ENCODE measurements around the gene UBTF.

The UBTF gene, protein sequence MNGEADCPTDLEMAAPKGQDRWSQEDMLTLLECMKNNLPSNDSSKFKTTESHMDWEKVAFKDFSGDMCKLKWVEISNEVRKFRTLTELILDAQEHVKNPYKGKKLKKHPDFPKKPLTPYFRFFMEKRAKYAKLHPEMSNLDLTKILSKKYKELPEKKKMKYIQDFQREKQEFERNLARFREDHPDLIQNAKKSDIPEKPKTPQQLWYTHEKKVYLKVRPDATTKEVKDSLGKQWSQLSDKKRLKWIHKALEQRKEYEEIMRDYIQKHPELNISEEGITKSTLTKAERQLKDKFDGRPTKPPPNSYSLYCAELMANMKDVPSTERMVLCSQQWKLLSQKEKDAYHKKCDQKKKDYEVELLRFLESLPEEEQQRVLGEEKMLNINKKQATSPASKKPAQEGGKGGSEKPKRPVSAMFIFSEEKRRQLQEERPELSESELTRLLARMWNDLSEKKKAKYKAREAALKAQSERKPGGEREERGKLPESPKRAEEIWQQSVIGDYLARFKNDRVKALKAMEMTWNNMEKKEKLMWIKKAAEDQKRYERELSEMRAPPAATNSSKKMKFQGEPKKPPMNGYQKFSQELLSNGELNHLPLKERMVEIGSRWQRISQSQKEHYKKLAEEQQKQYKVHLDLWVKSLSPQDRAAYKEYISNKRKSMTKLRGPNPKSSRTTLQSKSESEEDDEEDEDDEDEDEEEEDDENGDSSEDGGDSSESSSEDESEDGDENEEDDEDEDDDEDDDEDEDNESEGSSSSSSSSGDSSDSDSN
- 166 to 232 (median 215) reads per million in 4 donors for total RNA-seq

DNA sequence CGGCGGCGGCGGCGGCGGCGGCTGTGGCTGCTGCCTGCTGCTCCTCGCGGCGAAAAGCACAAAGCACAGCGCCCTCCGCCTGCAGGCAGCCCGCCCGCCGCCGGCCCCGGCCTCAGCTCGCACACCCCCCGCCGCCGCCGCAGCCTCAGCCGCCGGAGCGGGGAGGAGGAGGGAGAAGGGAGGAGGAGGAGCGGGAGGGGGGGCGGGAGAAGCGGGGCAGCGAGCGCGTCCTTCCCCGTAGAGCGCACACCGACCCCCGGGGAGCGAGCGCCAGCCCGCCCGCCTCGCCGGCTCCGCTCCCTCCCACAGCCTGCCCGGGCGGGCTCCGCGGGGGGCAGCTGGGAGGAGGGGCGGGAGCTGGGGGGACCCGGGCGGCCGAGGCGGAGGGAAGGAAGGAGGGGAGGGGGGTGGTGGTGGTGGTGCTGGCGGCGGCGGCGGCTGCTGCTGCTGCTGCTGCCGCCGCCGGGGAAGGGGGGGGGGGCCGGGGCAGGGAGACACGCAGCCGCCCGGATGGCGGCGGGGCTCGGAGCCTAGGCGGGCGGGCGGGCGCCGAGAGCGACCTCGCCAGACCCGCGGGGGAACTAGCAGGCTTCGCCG is at the start of gene UBTF:
Gene UBTF (minus strand): TSS at position 60 of the 597 bp plus-strand sequence. CDS start 1,446 bp downstream, outside the sequence.
- DNase-seq = peak; percentile 58 to 77 (median 66)

DNA sequence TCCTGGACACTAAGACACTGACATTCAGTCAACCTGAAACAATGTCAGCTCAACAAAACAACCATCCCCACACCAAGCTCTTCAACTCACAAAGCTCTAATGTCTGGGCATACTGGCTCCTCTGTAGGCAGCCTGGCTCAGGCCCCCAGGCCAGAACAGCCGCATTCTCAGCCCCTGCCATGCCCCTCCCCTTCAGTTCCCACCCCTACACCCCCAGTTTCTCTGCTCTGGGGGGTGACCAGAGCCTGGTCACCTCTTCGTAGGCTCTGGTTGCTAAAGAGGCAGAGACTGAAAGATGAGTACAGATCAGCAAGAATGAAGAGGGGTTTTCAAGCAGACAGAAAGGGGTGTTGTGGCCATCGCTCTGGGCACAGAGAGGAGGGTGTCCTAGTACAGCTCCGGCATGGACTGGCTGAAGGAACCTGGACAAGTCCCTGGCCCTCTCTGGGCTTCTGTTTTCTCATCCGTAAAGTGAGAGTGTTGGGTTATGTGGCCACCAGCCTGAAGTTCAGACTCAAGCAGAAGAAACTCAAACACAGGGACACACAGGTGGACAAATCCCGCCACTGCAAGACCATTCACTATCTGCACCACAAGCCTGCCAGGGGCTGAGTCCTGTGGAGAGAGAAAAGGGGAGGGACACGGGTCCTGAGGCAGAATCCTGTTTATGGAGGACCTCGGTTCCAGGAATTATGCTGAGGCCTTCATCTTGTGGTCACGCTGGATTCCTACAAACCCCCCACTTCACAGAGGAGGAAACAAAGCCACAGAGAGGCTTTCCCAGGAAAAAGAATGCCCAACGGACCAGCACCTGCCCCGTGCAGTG is 49.4 kb upstream of the UBTF start:
- DNase-seq = no peak

DNA sequence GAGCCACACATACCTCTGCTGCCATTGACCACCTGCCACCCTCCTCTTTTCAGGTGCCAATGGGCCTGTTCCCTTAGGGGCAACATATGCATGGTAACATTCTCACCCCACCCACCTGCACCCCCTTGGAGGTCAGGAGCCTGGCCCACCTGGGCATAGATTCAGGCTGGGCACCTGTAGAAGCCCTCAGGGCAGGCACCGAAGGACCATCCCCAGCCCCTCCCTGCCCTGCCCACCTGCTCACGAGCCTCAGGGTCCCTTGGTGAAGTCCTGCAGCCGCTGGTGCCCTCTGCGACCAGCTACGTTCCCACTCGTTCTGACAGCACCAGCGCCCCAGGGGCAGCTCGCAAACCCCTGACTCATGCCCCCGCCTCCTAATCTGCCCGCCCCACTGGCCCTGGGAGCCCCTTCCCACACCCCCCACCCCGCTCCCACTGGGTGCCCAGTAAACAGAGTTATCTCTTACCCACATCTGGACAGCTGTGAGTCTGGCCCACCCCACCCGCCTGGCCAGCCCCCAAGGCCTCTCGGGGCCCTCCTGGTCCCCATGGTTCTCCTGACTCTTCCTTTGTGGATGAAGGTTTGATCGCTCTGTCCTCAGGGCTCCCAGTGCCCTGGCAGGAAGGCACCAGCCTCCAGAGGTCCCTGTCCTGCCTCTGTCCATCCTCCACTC is 48.5 kb upstream of the UBTF start, which contains the start of gene SLC4A1:
Gene SLC4A1 (minus strand): TSS at position 318 of the 673 bp plus-strand sequence. CDS start 5,269 bp downstream, outside the sequence.
- DNase-seq = no peak

DNA sequence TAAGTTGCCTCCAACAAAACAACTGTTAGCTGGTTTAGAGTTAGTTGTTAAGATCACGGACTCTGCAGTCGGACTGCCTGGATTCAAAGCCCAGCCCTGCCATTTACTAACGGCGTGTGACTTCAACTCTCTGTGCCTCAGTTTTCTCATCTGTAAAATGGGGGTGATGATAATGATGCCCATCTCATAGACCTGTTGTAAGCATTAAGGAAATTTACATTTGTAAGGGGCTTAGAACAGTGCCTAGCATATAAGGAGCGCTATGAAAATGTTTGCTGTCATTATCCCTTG is 47.6 kb upstream of the UBTF start:
- no peak for DNase-seq

DNA sequence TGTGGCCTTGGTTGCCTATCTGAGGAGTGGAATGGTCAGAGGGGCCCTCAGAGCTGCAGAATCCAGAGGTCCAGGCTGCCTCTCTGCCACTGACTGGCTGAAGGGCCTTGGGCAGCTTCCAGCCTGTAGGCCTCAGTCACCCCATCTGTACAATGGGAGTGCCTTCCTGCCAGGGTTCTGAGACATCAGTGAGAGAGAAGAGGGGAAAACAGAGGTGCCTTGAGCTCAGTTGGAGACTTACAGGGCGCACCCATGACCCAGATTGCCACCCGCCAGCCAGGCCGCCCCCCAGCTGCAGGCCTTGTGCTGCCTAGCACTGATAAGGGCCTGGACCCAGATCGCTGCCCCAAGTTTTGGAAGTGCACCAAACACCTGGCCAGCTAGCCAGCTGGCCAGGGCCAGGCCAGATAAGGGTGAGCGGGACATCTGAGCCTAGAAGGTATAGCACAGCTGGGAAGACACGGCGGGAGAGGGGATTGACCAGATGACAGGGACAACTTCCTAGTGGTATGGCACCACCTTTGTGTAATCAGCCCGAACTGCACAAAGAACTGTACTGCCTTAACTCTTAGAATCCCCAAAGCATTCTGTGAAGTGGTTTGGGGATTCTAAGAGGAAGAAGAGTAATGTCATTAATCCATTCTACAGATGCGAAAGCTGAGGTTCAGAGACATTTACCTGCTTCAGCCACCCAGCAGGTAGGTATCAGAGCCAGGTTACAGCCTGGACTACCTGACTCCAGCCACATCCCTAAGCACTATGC is 47.1 kb upstream of the UBTF start:
- DNase-seq = no peak

DNA sequence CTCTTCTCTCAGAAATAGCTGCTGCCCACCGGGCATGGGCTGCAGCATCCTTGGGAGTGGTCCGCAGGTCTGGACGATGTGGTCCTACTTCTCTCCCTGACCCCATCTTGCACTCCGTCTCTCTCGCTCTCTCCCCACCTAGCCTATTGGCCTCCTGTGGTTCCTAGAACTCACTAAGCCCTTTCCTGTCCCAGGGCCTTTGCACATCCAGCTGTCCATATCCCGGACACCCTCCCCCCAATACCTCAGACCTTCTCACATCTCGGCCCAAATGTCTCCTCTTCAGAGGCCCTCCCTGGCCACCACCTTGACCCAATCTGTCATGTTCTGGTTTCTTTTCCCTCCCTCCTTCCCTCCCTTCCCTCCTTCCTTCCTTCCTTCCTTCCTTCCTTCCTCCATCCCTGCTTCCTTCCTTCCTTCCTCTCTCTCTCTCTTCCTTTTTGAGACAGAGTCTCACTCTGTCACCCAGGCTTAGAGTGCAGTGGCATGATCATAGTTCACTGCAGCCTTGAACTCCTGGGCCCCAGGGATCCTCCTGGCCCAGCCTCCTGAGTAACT is 43.9 kb upstream of the UBTF start:
- DNase-seq = no peak

DNA sequence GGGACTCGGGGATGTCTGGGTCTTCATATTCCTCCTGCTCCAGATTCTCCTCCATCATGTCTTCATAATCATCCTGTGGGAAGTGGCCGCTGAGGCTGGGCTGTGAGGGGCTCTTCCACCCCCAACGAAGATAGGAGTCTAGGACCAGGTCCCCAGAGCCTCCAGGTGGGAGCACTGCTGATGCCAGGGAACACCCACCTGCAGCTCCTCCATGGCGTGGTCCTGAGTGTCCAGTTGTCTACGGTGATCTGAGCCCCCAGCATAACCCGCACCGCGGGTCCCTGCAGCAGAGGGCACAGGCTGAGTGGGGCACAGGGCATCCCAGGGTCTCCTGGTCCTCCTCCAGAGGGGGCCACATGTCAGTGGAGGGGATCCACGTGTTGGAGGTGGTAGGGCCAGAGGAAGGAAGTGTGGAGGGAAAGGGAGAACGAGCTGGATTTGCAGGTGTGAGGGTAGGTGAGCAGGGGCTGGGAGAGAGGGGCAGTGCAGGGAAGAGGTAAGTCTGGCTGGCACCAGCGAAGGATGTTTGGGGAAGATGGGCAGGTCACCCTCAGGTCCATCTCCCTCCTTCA is 43.3 kb upstream of the UBTF start:
- DNase-seq = no peak

DNA sequence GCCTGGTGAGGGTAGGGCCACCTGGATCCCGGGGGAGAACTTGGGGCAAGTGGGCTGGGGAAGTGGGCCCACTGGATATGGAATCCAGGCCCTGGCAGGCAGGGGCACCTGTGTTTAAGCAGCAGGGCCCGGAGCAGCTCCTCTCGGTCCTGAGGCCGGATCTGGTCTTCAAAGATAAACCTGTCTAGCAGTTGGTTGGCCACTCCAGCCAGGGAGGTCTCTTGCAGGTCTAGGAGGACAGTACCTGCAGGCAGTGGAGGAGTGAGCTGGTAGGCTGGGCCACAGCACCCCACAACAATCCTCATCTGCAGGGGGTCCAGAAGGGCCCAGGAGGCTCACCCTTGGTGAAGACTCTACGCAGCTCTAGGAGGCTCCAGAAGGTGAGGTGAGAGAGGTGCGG is 40.8 kb upstream of the UBTF start:
- no peak for DNase-seq

DNA sequence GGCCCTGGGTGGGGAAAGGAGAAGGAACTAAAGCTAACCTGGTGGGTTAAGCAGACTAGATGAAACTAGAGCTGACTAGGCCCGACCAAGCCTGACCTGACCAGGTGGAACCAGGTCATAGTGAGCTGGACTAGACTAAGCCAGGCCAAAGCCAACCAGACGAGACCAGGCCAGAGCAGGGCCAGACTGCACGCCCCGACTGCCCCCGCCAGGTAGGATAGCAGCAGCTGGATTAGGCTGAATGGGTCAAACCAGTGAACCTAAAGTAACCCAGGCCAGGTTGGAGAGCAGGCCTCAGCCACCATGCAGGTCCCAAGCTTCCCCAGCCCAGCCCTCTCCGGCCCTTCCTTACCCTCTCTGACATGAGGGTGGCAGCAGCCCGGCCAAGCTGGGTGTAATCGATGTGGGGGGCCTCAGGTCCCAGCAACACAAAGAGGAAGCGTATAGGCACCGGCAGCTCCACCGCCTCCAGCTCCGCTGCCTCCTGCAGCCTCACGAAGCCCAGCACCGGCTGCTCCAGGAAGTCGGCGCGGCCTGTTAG is 39.4 kb upstream of the UBTF start:
- DNase-seq = no peak

DNA sequence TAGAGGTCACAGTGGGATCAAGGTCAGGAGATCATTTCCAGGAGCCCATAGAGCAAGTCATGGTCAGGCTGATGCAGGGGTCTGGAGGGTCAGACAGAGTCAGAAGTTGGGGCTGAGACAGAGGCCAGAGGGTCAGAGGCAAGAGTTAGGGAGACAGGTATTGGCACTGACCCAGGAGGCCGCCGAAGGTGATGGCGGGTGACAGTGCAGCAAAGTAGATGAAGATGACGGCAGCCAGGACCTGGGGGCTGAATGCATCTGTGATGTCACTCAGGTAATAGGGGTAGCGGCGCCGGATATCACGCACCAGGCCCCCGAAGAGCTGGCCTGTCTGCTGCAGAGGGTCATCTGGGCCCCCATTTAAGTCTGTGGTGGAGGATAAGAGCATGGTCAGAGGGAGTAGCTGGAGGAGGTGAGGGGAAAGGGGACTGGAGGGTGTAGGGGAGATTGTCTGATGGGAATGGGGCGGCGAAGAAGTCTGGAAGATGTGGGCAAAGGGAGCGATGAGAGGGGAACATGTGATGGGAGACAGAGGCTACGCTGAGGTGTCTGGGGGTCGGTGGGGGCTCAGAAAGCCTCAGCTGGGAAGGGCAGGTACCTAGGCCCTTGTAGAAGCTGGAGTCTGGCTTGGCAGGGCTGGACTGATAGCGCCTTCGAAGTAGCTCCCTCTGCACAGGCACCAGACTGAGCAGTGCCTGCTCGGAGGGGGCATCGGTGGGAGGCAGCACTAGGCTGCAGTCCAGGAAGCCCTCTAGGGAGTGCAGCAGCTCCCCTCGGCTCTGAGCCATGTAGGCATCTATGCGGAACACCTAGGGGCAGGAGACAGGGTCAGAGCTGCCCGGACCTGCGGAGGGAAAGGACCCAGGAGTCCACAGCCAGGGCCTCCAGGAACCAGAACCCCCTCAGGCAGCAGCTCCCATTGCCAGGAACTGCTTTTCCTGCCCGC is 38.6 kb upstream of the UBTF start:
- no peak for DNase-seq

DNA sequence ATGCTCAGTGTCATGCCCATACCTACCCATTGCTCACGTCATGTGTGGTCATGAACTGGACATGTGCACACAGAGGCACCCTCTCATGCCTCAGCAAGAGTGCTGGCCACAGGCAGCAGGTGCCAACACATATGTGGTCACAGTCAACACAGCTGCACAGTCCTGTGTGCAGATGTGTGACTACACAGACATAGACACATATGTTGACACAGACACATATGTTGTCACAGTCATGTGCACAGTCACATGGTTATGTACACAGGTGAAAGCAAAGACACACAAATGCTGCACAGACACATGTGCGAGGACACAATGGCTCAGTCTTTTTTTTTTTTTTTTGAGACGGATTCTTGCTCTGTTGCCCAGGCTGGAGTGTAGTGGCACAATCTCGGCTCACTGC is 37.2 kb upstream of the UBTF start:
- no peak for DNase-seq

DNA sequence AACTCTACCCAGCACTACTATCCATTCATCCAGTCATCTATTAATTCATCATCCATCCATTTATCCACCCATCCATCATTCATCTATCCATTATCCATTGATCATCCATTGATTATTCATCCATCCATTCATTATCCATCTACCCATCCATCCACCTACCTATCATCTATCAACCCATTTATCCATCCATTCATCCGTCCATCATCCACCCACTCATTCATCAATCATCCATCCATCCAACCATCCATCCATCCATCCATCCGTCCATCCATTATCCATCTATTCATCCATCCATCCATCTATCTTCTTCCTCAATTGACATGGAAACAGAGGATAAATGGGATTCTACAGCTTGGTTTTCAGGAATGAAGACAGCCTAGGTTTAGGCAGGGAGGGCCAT is 36.4 kb upstream of the UBTF start:
- DNase-seq = no peak

DNA sequence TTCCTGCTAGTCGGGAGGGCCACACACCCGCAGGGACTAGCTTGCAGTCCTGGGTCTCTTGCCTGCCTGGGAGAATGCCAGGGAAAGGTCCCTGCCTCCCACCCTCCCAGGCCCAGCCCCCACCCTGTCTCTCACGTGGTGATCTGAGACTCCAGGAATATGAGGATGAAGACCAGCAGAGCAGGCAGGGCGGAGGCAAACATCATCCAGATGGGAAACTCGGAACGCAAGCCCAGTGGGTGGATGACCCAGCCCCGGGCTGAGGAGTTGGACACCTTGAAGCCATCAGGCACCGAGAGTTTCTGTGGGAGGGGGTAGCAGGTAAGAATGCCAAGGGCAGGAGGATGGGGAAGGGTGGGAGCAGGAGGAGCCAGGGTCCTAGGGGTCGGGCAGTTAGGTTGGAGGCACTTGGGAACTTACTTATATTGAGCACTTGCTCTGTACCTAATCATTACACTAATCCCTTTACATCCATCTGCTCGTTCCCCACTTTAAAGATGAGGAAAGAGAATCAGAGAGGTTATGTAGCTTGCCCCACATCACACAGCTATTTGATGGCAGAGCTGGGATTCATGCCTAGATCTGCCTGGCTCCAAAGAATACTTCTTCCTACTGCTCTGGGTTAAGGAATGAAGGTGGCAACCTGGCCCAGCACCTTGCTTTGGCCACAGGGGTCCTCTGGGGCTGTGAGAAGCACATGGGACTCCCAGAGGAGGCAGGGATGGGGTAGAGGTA is 35.1 kb upstream of the UBTF start:
- no peak for DNase-seq

DNA sequence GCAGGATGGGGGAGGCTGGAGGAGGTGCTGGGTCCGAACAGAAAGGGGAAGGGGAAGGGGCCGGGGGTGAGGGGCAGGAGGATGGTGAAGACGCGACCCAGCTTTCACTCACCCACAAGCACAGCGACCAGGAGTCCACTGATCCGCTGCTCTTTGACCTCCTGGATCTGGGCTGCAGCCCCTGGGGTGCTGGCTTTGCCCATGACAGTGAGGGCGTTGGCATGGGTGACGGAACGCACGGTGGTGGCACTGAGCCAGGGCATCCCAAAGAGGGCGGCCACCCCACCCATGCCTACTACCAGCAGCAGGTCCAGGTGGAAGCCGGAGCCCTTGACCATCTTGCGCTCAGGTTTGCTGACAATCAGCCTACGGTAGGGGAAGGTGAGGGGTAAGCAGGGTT is 33.5 kb upstream of the UBTF start:
- DNase-seq = no peak

DNA sequence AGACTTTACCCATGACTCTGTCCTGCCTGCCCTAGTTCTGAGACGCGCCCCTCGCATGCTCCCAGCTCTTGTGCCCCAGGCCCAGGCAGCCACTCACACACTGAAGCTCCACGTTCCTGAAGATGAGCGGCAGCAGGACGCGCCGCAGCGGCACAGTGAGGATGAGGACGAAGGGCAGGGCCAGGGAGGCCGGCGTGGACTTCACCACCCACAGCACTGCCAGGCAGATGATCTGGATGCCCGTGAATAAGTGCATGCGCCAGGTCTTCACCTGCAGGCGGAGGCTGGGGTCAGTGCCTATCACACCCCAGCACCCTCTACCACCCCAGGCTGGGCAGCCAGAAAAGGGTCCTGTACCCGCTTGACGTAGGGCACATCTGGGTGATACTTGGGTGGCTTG is 31.6 kb upstream of the UBTF start:
- DNase-seq = no peak

DNA sequence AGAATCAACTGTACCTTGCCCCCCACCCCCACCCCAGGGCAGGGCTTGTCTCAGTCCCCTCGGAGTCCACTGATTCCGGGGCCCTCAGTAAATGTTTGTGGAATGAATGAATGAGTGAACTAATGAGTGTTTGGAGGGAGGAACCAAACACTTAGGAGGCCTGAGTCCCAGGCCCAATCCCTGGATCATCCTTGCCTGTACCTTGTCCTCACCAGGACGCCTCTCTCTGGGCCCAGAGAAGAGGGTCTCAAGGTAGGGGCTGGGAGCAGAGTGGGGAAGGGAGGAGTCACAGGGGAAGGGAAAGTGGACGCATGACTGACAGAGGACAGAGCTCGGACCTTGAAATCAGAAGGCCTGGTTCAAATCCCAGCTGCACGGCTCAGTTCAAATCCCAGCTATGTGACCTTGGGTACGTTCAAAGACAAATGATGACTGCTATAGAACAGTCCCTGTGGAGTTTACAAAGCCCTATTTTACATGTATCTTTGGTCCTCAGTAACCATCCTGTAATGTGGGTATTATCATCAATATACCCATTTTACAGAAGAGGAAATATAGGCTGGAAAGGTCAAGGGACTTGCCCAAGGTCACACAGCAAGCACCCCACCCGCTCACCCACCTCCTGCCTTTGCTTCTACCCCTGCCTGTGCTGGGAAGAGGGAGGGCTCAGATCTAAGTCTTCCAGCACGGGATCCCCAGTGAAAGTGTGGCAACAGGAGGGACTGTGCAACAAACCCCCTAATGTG is 30.2 kb upstream of the UBTF start:
- DNase-seq = no peak

DNA sequence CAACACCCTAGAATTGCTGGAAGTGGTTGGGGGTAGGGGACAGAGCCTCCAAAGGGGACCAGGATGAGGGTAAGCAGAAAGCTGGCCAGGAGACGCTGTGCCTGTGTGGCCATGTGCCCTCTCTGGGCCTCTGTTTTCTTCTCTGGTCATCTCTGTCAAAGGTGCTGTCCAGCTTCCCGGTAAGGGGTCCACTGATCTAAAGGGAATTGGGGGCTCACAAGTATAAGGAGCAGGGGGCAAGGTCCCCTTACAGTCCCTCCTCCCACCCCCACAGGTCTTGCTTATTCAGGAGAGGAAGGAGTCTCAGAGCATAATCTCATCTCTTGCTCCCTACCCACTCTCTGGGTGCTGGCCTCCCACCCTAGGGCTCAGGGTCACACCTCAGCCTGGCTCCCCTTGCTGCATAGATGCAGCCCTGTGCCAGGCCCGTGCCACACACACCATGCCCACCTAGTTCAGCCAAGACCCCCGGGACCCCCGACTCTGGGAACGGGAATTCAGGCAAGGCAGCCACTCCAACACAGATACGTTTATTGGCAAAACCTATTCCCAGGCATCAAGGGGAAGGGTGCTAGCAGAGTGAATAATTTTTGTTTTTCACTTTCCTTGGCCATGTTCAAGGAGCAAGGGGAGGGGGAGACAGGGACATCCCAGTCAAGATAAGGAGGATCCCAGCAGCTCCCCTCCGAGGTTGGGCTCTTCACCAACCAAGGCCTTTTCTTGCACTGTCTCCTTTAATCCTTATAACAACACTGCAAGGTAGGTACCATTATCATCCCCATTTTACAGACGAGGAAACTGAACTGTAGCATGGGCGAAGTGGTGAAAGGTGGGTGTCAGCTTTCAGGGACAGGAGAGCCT is 28.6 kb upstream of the UBTF start:
- DNase-seq = no peak
